Measurements from ENCODE around the gene CBL.

The CBL gene

DNA sequence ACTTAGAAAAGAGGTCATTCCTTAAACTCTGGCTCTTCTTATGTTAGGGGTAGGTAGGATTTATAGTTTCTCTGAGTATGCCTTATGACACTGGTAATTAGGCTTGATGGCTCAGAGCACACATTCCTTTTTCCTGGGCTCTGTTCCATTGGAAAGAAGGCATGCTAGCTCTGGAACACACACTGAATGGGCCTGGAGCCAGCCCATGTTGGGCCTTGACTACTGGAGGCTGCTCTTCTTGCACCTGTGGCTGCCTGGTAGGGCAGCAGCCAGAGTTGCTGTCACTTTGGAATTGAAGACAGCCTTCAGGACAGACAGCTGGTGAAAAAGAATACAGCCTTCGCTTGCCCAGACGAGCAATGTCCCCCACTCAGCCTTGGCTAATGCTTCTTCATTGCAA is 92.6 kb downstream of the CBL start:
- TF ChIP-seq ZFX (IDR thresholded peaks at IDR 0.05): no peak

DNA sequence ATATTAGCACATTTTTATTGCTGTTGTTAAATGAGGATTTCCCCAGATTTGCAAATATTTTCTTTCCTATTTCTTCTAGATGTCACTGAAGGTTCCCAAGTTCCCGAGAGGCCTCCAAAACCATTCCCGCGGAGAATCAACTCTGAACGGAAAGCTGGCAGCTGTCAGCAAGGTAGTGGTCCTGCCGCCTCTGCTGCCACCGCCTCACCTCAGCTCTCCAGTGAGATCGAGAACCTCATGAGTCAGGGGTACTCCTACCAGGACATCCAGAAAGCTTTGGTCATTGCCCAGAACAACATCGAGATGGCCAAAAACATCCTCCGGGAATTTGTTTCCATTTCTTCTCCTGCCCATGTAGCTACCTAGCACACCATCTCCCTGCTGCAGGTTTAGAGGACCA is 93.3 kb downstream of the CBL start:
- TF ChIP-seq, protein P1, sequence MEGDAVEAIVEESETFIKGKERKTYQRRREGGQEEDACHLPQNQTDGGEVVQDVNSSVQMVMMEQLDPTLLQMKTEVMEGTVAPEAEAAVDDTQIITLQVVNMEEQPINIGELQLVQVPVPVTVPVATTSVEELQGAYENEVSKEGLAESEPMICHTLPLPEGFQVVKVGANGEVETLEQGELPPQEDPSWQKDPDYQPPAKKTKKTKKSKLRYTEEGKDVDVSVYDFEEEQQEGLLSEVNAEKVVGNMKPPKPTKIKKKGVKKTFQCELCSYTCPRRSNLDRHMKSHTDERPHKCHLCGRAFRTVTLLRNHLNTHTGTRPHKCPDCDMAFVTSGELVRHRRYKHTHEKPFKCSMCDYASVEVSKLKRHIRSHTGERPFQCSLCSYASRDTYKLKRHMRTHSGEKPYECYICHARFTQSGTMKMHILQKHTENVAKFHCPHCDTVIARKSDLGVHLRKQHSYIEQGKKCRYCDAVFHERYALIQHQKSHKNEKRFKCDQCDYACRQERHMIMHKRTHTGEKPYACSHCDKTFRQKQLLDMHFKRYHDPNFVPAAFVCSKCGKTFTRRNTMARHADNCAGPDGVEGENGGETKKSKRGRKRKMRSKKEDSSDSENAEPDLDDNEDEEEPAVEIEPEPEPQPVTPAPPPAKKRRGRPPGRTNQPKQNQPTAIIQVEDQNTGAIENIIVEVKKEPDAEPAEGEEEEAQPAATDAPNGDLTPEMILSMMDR (conservative IDR thresholded peaks at IDR 0.05): no peak
- no peak overlapping the region for H3K27ac ChIP-seq

More for the DNA sequence above, 92.6 kb downstream of the CBL start:
- H3K27ac ChIP-seq: no peak overlapping the region

DNA sequence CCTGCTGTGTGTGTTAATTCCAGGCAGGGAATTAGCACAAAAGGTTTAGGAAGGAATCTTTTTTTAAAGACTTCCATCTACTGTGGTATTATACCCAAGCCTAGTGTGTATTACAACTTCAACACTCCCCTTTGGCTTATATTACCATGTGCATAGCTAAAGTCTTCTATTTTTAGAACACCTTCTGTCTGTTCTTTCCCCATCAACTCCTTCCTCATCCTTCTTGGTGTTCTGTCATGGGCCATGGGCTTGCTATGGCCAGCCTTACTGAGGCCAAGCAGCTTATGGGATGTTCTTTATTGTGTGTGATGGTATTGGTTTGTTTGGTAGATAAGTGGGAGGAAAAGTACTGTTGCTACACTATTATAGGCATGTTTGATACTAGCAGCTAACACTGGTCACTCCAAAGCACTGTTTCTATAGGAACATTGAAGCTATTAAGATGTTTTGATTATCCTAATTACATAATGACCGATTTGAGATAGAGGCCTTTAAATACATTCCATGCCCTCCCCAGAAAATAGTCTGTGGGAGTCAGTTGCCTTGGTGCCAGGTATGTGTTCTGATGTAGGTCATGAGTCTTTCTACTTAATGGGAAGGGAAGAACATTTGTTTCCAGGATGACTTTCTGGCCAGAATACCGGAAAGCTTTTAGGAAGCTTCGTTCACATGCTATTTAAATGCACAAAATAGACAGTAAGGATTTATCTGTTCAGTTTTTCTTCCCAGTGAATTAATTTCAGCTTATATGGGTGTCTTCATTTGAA is 94.2 kb downstream of the CBL start:
- no peak overlapping the region for H3K27ac ChIP-seq
- TF ChIP-seq ZFX (IDR thresholded peaks at IDR 0.05): no peak
- TF ChIP-seq, protein P1 (conservative IDR thresholded peaks at IDR 0.05): no peak

DNA sequence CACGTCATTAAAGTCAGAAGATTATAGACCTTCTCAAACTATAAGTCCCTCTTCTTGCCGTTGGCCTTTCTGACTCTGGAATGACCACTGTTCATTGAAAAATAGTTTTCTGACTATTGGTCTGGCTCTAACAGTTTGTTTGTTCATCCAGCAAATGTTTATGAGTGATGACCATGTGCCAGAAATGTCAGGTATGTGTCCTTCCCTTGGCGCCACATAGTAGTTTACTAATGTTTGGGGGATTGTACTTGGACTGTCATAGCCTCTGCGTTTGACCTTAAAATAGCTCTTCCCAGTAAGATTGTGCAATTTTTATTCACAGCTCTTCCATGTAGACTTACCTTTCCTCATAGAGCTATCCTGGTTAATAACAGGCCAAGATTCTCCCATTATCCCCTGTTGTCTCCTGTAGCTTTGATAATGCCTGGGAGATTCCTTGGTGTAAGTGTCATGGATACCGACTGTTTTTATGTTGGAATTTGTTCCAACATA is 97.1 kb downstream of the CBL start:
- no peak overlapping the region for H3K27ac ChIP-seq
- TF ChIP-seq ZFX (IDR thresholded peaks at IDR 0.05): no peak
- TF ChIP-seq, protein P1 (conservative IDR thresholded peaks at IDR 0.05): no peak

DNA sequence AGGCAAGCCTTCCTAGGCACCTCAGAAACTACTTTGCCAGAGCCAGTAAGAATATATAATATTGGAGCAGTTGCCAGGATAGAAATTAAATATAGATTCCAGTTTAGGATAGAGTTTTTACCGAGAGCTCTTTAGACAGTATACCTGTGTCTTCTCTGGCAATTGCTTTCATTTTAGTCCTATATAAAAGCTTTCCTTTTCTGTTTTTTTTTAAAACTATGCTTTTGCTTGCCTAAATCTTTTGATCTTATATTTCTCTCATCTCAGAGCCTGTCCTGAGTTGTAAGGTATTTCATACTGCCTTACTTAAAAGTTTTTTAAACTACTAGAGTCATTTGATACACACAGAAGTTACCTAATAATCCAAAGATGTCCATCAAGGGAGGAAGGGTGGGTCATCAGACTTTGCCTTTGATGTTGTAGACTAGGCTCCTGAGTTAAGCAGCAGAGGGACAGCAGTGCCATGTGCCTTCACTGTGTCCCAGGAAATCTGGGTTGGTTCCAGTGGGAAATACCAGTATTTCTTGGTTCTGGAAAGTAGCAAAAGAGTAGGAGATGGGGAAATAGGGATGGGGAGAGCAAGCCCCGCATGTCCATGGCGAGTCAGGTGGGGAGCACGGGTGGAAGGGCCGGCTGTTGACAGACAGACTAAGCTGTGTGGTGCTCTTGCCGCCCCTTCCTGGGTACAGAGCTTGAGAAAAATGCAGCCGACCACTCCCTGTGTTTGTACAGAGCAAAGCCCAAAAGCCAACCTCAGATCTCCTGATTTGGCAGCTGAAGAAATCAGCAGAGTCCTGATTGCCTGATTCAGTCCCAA is 99.6 kb downstream of the CBL start:
- TF ChIP-seq ZFX (IDR thresholded peaks at IDR 0.05): no peak
- TF ChIP-seq, protein P1 (conservative IDR thresholded peaks at IDR 0.05): no peak
- H3K27ac ChIP-seq: no peak overlapping the region

DNA sequence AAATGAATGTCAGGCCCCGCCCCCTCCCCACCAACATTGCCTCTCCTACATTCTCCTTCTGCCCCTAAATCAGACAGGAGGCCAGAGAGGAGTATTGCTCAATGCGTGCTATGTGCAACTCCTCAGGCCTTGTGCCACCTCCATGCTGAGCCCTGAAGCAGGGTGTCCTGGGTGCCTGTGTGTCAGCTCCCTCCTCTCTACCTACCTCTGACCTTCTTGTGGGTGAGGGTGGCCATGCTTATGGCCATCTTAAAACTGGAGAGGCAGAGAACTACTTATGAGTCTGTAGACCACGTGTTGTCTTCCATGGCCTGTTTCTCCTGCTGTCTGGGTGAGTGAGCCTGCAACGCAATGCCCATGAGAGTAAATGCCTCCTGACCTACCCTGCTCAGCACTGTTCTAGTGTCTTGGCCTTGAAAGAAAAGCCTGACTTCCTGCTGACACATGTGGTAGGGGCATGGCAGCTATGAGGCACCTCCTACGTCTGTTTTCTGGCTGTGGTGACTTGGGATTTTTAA is 100.3 kb downstream of the CBL start:
- TF ChIP-seq ZFX (IDR thresholded peaks at IDR 0.05): no peak
- TF ChIP-seq, protein P1 (conservative IDR thresholded peaks at IDR 0.05): no peak
- H3K27ac ChIP-seq: no peak overlapping the region

DNA sequence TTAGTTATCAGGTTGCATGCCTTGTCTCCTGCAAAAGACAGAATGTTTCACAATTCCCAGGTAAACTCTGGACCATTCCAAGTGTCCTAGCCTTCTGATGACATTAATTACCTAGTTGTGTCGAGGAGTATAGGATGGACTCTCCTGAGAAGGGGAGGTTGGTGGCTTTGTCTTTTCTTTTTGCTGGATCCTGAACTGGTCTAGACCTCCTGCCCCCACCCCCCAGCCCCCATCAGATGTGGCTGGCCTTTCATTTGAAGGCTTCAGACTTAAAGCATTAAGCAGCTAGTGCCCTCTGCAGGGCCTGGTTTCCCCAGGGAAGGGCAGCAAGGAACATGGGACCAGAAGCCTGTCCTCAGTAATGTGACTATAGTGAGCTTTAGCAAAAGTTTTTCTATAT is 101.1 kb downstream of the CBL start:
- no peak overlapping the region for H3K27ac ChIP-seq
- TF ChIP-seq ZFX (IDR thresholded peaks at IDR 0.05): no peak

DNA sequence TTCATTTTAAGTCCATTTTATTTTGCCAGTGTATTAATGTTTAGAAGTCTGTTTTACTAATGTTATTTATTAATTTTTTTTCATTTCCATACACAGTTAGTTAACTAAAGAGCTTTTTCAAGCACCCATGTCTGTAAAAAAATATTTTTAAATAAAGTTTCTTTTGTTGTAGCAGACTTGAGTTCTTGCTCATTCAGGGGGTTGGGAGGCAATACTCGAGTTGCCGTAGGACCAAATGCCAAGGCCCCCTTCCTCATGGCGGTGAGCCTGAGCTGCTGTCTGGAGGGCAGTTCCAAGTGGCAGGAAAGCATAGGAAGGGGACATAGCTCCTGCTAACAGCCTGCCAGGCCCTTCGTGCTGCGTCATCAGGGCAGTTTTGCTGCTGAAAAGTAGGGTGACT is 101.8 kb downstream of the CBL start:
- TF ChIP-seq, protein P1 (conservative IDR thresholded peaks at IDR 0.05): no peak
- no peak for TF ChIP-seq ZFX (IDR thresholded peaks at IDR 0.05)
- no peak overlapping the region for H3K27ac ChIP-seq
